A204.1 (cell line): ENCODE measurements around the gene PCIF1.
"Not testable (repeated sequence)": the region's sequence is repeated elsewhere in the genome, so short reads cannot be mapped to it uniquely, and the experiment has no call there.

ENCODE experiments used
- FAIRE-seq: peaks from 2 replicates; lab custom pipeline; 2012; peaks lifted over from hg19 to GRCh38; lab: Jason Lieb, UNC

PCIF1 gene

DNA sequence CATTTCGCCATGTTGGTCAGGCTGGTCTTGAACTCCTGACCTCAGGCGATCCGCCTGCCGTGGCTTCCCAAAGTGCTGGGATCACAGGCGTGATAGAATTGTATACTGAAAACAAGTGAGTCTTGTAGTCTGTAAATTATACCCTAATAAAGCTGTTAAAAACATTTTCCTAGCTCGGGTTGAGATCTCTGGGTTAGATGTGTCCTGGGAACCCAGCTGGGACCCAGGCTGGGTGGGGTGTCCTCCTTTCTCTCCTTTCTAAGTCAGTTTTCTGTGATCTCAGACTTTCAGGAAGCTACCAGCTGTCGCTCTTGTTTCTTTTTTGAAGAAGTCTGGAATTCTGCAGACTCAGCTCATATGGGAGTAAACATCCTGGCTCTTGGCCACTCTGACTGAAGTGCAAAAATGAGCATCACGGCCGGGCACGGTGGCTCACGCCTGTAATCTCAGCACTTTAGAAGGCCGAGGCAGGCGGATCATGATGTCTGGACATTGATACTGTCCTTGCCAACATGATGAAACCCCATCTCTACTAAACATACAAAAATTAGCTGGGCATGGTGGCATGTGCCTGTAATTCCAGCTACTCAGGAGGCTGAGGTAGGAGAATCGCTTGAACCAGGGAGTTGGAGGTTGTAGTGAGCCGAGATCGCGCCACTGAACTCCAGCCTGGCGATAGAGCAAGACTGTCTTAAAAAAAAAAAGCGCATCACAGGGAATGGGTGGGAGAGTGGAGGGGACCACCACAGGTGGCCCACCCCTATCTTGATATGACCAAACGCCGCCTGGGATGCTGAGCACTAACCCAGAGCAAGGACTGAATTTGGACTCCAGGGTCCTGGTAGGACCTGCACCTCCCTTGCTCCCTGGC, 9.9 kb upstream of the PCIF1 start:
- FAIRE-seq: no peak

DNA sequence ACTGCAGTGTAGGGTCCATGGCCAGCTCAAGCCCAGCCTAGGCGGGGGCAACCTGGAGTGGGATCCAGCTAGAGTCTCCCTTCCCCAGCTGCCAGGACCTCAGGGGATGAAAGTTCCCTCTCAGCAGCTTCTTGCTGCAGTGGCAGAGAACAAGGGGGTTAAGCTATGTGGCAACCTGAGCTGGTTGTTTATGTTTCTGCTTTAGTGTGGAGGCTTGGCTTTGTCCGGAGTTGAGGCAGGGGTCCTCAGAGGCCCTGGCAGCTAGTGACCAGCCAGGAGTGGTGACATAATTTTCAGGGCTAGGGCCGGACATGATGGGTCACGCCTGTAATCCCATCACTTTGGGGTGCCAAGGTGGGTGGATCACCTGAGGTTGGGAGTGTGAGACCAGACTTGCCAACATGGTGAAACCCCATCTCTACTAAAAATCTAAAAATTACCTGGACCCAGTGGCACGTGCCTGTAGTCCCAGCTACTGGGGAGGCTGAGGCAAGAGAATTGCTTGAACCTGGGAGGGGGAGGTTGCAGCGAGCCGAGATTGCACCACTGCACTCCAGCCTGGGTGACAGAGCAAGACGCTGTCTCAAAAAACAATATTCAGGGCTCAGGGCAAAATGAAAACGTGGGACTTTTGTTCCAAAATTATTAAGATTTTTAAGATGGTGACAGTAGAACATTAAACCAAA, 8.5 kb upstream of the PCIF1 start:
- no peak for FAIRE-seq

DNA sequence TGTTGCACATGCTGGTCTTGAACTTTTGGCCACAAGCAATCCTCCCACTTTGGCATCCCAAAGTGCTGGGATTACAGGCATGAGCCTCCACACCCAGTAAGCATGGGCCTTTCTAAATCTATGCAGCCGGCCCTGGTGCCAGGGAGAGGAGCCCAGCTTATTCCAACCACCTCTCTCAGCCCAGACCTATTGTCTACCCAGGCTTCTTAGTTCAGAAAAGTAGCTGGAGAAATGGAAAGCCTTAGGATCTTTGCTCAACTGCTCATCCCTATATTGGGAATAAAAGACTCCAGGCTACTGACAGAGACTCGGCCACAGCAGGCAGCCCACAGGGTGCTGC, 7.8 kb upstream of the PCIF1 start:
- FAIRE-seq: no peak

DNA sequence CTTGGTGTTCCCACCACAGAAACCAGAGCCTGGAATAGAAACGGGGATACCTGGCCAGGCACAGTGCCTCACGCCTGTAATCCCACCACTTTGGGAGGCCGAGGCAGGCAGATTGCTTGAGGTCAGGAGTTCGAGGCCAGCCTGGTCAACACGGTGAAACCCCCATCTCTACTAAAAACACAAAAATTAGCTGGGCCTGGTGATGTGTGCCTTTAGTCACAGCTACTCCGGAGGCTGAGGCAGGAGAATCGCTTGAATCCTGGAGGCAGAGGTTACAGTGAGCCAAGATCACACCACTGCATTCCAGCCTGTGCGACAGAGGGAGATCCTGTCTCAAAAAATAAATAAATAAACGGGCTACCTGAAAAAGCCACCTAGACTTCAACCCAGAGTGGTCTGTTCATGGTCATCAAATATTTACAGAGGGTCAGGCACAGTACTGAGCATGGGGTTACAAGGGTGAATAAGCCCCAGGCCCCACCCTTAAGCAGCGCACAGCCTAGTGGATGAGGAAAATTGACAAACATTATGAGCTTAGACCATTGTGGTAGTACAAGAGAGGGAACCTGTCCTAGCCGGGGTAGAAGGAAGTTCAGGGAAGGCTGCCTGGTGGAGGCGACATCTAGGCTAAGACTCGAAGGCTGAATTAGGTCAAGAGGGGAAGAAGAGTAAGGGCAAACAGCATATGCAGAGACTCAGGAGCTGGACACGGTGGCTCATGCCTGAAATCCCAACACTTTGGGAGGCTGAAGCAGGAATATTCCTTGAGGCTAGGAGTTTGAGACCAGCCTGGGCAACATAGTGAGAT, 7.2 kb upstream of the PCIF1 start:
- FAIRE-seq: no peak

DNA sequence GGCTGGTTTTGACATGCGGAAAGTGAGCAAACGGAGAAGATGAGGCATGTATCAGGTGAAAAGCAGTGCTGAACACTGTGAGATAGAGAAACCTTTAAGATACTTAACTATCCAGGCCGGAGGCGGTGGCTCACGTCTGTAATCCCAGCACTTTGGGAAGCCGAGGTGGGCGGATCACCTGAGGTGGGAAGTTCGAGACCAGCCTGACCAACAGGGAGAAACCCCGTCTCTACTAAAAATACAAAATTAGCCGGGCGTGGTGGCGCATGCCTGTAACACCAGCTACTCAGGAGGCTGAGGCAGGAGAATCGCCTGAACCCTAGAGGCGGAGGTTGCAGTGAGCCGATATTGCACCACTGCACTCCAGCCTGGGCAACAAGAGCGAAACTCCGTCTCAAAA, 2.8 kb upstream of the PCIF1 start:
- FAIRE-seq: not testable (repeated sequence)

DNA sequence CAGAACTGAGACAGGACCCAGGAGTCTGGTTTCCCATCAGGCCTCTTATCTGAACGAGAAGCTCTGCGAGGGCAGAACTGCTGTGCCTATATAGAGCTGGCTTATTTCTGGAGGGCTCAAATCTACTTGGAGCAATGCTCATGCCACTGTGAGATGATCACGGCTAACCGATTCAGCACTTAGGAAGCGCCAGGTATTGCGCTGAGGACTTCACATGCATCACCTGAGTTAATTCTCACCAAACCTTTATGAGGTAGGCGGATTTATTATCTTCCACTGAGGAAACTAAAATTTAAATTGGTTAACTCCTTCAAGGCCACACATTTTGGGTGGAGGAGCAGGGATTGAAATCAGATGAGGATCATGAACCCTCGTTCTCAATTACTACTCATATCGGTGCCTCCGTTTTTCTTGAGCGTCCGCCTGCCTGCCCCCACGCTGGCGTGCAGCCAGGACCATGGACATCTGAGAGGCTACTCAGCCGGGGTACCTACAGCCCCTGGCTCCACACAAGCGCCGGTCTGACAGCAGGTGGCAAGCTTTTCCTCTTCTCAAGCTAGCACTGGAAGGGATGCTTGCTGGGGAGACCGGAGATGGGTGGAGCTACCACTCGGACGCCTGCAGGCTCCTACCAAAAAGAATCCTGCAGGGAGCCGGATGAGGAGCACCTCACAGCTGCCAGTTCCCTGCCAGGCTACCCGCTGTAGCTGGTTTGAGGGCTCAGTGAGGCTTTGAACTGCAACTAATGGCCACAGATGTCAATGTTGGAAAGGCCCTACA, 1.0 kb upstream of the PCIF1 start:
- FAIRE-seq: no peak

DNA sequence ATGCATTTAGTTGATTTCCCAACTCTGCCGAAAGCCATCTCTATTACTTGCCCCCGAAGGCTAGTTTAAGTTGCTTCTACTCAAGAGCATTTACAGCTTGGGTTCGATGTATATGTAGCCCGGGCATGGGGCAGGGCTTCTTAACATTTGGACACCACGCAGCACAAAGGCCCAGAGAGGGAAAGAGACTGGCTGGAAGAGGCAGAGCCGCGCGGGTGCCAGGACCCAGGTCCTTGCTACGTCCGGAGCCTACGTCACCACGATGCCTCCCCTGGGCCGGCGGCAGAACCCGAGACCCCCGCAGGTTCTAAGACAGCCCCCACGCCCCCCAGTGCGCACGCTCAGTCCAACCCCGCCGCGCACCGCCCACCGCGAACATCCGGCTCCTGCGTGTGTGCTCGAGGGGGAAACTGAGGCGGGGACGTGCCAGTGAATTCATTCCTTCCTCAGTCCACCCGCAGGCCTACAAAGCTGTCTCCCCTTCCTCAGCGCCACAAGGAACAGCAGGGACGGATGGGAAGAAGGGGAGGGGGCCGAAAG, 367 bp upstream of the PCIF1 start:
- no peak for FAIRE-seq

DNA sequence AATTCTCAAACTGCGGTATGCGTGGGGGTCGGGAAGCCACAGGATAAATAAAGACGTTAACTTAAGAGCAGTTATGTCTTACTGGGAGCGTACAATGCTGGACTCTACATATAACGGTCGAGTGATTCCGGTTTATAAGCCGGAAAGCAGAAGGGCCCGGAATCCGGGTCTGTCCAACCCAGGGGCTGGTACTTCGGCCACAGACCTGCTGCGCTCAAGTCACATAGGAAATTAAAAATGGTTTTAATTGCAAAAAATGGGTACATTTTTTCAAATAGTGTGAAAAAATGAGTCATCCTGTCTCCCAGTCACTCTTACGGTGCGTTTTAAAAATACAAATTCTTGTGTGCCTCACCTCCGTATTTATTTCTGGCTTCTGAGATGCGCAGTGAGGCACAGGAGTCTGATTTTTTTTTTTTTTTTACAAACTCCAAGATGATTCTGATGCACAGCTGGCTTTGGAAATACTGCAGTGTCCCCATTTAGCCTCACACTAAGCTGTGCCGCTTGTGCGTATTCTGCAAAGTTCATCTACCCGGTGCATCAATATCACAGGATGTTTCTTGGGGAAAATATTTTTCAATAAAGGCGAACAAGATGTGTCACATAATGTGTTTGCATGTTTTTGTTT, 1.0 kb downstream of the PCIF1 start:
- no peak for FAIRE-seq

DNA sequence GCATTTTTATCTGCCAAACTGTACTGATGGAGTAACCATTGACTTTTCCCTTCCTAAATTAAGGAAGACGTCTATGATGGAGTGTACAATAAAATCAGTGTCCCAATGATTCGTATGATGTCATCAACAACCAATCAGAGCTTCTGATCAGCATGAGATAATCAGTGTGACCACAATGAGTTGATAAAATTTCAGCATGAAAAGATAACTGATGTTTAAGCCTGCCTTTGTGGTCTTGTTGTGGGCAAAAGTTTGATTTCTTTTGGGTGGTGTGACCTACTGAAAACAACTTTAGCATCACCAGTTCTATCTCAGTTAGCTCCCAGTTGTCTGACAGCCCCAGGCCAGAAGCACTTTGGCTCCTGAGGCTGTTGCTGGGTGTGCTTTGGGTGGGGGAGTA, 3.3 kb downstream of the PCIF1 start:
- no peak for FAIRE-seq

GRCh38 chr20:45938727-45939438, 4.4 kb downstream of the PCIF1 start:
- no peak for FAIRE-seq

- no peak for FAIRE-seq
These were observed 5.6 kb downstream of the PCIF1 start for GRCh38 chr20:45940053-45940452.

- no peak for FAIRE-seq
These were observed 6.0 kb downstream of the PCIF1 start for GRCh38 chr20:45940469-45940868.

DNA sequence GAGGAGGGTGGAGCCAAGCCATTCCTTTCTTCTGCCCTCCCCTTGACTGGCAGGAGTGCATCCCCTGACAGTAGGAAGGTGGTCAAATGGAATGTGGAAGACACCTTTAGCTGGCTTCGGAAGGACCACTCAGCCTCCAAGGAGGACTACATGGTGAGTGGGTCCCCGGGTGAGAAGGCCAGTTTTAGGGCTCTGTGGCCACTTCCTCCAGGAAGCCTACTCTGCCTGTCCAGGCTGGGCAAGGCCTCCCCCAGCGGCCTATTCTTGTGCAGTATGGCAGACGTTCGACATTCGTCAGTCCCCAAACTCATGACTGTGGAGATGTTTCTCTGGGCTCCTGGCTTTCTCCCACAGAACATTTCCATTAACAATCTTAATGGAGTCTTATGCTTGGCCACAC, 9.1 kb downstream of the PCIF1 start:
- FAIRE-seq: no peak

- no peak for FAIRE-seq
These were observed 9.9 kb downstream of the PCIF1 start for GRCh38 chr20:45944151-45944964.

DNA sequence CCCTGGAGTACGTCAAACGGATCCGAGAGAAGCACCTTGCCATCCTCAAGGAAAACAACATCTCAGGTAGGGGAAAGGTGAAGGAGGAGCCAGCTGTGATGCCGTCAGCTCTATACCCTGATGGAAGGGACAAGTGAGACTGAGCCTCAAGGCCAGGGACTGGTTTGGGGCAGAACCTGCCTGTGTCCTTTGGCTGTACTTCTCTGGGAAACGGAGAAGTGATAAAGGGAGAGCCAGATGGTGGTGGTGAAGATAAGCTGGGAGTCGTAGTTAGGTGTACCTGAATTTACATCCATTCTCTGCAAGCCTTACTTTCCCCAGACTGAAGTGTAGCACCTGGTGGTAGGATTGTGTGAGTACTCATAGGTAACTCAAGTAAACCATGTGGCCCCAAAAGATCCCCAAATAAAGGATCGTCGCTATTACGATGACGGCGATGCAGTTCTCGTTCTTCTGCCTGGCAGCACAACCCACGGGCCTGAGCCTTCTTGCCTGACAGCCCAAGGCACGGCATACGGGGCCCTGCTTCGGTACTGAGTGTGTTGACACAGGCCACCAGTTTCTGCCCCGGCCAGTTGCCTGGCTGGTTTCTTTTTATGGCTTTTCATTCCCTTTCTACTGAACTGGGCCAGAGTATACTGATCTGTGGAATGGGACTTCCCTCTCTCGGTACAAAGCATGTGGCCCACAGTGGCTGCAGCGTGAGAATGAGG, 10.6 kb downstream of the PCIF1 start:
- no peak for FAIRE-seq

GRCh38 chr20:45945678-45946148, 11.2 kb downstream of the PCIF1 start:
- no peak for FAIRE-seq

GRCh38 chr20:45946149-45946970, 11.9 kb downstream of the PCIF1 start:
- no peak for FAIRE-seq
